ENCODE measurements around the gene THAP8. TPM values are rescaled to one million over a fixed set of nuclear protein-coding genes. Genes with fewer than 3 reads are reported as not detected.

THAP8 gene
- total RNA-seq, 1 donor from 2014 or later = 6.7 TPM

DNA sequence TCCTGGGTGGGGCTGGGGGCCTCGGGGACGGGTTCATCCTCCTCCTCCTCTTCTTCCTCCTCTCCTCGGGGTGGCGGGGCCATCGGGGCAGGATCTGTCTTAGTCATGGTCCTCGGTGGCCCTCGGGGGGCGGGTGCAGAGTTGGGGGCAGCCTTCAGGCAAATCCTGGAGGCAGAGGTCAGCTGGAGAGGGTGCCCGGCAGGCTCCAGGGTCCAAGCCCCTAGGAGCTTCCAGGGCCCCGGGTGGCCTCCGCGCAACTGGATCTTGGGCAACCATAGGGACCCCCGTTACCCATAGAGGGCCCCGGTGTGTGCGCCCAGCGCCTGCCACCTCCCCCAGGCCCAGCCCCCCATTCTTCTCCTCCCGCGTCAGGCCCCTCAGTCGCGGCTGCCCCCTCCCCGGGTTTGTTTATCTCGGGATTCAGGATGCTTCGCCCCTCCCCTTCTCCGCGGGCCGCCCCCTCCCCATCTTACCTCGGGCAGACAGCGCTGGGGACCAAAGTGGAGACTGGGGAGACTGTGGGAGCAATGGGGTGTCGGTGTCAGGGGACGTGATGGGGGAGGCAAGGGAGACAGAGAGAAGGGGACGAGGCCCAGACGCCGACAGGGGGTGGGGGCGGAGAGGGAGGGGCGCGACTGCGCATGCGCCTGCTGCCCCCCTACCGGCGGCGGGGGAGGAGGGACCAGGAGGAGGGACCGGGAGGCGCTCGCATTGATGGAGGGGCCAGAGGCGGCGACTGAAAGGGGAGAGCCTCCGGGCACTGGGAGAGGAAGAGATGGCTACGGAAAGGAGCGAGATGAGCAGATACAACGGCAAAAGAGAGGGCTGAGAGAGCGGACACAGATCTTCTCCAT, 21.6 kb downstream of the THAP8 start, which contains the start of gene CLIP3:
Gene CLIP3, minus strand, starts transcription at position 623 of the 854 bp plus-strand sequence. Its CDS starts 516 bp downstream, at position 107.
- no peaks in the 10 kb centered on the region for H3K9me3 Mint-ChIP-seq
- Histone ChIP-seq H3K9ac (peak within 1 kb of the TSS; percentile 72), H3K36me3 (no peaks in the 10 kb centered on the region), H3K27me3 (no peaks in the 10 kb centered on the region), H3F3A (ENCODE audit: low read depth) (peaks cover 7% of the 10 kb centered on the region), H3K4me3 (peak within 1 kb of the TSS; percentile 100), H2AFZ (replicated peaks) (peak within 1 kb of the TSS; percentile 99), H4K20me1 (ENCODE audit: low read depth) (peaks cover 8% of the 10 kb centered on the region), H3K27ac (no peak within 1 kb of the TSS), H3K79me2 (ENCODE audit: low read depth) (peaks cover 10% of the 10 kb centered on the region), H3K4me2 (peak within 1 kb of the TSS; percentile 94), H3K4me1 (peaks cover 7% of the 10 kb centered on the region), H3K9me3 (ENCODE audit: low read depth) (no peaks in the 10 kb centered on the region)
- H3K4me1 Mint-ChIP-seq = peaks cover 16% of the 10 kb centered on the region
- H3K27me3 Mint-ChIP-seq (ENCODE audit: insufficient read depth, low read depth) = peaks cover 9% of the 10 kb centered on the region
- peak within 1 kb of the TSS; percentile 90 for H3K4me3 Mint-ChIP-seq
- peak within 1 kb of the TSS; percentile 76 for H3K27ac Mint-ChIP-seq
- peak; percentile 91 for DNase-seq (ENCODE audit: low spot score)
- no peak for TF ChIP-seq EZH2 (IDR thresholded peaks at IDR 0.05)
- TF ChIP-seq, protein P1, sequence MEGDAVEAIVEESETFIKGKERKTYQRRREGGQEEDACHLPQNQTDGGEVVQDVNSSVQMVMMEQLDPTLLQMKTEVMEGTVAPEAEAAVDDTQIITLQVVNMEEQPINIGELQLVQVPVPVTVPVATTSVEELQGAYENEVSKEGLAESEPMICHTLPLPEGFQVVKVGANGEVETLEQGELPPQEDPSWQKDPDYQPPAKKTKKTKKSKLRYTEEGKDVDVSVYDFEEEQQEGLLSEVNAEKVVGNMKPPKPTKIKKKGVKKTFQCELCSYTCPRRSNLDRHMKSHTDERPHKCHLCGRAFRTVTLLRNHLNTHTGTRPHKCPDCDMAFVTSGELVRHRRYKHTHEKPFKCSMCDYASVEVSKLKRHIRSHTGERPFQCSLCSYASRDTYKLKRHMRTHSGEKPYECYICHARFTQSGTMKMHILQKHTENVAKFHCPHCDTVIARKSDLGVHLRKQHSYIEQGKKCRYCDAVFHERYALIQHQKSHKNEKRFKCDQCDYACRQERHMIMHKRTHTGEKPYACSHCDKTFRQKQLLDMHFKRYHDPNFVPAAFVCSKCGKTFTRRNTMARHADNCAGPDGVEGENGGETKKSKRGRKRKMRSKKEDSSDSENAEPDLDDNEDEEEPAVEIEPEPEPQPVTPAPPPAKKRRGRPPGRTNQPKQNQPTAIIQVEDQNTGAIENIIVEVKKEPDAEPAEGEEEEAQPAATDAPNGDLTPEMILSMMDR (IDR thresholded peaks at IDR 0.05) = peak; percentile 7
- H3K36me3 Mint-ChIP-seq = peaks cover 9% of the 10 kb centered on the region

DNA sequence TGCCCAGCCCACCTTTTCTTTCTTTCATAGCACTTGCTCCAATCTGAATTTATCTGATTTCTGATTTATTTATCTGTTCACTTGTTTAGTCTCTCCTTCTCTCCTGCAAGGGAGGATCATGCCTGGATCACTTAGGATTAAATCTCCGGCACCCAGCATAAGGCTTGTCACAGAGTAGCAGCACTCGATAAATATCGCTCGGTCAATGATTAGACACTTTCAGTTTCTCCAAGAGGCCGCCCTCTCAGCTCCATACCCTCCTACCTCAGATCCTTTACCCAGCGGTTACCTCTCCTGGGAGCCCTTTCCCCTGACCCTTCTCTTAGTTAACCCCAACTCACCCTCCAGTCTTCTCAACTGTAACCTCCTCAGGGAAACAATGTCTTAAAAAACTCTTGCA, 22.8 kb downstream of the THAP8 start:
- Histone ChIP-seq H3K27me3 (no peaks in the 10 kb centered on the region), H3F3A (ENCODE audit: low read depth) (peaks cover 7% of the 10 kb centered on the region), H4K20me1 (ENCODE audit: low read depth) (peaks cover 8% of the 10 kb centered on the region), H3K27ac (no peak overlapping the region), H3K36me3 (no peaks in the 10 kb centered on the region), H2AFZ (replicated peaks) (no peak overlapping the region), H3K79me2 (ENCODE audit: low read depth) (peaks cover 10% of the 10 kb centered on the region), H3K9me3 (ENCODE audit: low read depth) (no peaks in the 10 kb centered on the region), H3K4me2 (peak overlapping the region; percentile 94), H3K4me1 (peaks cover 7% of the 10 kb centered on the region), H3K9ac (no peak overlapping the region), H3K4me3 (peak overlapping the region; percentile 100)
- H3K36me3 Mint-ChIP-seq = peaks cover 16% of the 10 kb centered on the region
- no peak overlapping the region for H3K27ac Mint-ChIP-seq
- H3K4me1 Mint-ChIP-seq = peaks cover 16% of the 10 kb centered on the region
- peaks cover 7% of the 10 kb centered on the region for H3K27me3 Mint-ChIP-seq (ENCODE audit: insufficient read depth, low read depth)
- DNase-seq (ENCODE audit: low spot score) = no peak
- H3K9me3 Mint-ChIP-seq = no peaks in the 10 kb centered on the region
- TF ChIP-seq, protein P1 (IDR thresholded peaks at IDR 0.05) = no peak
- TF ChIP-seq EZH2 (IDR thresholded peaks at IDR 0.05) (no peak), EZH2phosphoT487 (IDR thresholded peaks at IDR 0.05) (no peak)
- peak overlapping the region; percentile 90 for H3K4me3 Mint-ChIP-seq

DNA sequence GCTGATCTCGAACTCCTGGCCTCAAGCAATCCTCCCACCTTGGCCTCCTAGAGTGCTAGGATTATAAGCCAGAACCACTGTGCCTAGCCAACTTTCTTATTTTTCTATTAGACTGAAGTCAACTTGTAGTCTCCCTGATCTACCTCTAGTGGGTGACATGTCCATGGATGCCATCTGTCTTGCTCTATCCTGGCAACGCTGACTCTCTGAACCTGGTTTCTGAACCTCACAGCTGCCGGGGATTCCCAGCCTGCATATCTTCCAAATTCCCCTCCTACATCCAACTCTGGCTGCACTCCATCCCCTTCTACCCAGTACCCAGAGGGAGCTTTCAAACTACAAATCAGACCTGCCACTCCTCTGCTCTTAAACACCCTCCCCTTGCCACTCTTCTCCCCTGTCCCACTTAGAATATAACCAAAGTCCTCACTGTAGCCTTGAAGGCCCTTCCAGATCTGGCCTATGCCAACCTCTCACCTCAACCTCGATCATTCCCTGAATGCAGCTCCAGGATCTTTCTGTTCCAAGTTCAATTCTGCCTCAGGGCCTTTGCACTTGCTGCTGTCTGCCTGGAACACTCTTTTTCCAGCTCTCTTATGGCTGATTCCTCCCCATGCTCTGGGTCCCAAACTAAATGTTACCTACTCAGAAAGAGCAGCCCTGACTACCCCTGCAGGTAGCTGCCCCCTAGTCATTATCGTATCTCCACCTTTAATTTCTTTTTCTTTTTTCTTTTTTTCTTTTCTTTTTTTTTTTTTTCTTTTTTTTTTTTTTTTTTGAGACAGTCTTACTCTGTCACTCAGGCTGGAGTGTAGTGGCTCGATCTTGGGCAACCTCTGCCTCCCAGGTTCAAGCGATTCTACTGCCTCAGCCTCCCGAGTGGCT, 23.6 kb downstream of the THAP8 start:
- Histone ChIP-seq H3K27me3 (no peaks in the 10 kb centered on the region), H3K36me3 (no peaks in the 10 kb centered on the region)
- H3K4me3 Mint-ChIP-seq = no peak overlapping the region

More for the DNA sequence above, 23.6 kb downstream of the THAP8 start:
- Histone ChIP-seq H3F3A (ENCODE audit: low read depth) (peaks cover 7% of the 10 kb centered on the region), H3K4me1 (peaks cover 7% of the 10 kb centered on the region), H3K4me2 (no peak overlapping the region), H3K79me2 (ENCODE audit: low read depth) (peaks cover 10% of the 10 kb centered on the region), H3K27ac (no peak overlapping the region), H3K9me3 (ENCODE audit: low read depth) (no peaks in the 10 kb centered on the region), H4K20me1 (ENCODE audit: low read depth) (peaks cover 8% of the 10 kb centered on the region), H3K9ac (no peak overlapping the region), H3K4me3 (no peak overlapping the region), H2AFZ (replicated peaks) (no peak overlapping the region)
- peaks cover 7% of the 10 kb centered on the region for H3K27me3 Mint-ChIP-seq (ENCODE audit: insufficient read depth, low read depth)
- peaks cover 16% of the 10 kb centered on the region for H3K4me1 Mint-ChIP-seq
- H3K36me3 Mint-ChIP-seq = peaks cover 16% of the 10 kb centered on the region
- TF ChIP-seq EZH2phosphoT487 (IDR thresholded peaks at IDR 0.05) (no peak), EZH2 (IDR thresholded peaks at IDR 0.05) (no peak)
- TF ChIP-seq, protein P1 (IDR thresholded peaks at IDR 0.05) = no peak
- no peaks in the 10 kb centered on the region for H3K9me3 Mint-ChIP-seq
- no peak overlapping the region for H3K27ac Mint-ChIP-seq
- no peak for DNase-seq (ENCODE audit: low spot score)

Data from neural progenitor cell (in vitro differentiated cells).